HG02571 (cell line): ENCODE results near the gene EXPH5.
"Not testable (repeated sequence)": the region's sequence is repeated elsewhere in the genome, so short reads cannot be mapped to it uniquely, and the experiment has no call there.

Experiments used
- ATAC-seq: cut with Tn5 transposase; IDR thresholded peaks from one replicate; pipeline ENCODE4 v1.9.1; 2021; ENCODE audit warnings: mild to moderate bottlenecking, moderate library complexity; ENCODE audit not compliant: unreplicated experiment

Gene EXPH5, protein sequence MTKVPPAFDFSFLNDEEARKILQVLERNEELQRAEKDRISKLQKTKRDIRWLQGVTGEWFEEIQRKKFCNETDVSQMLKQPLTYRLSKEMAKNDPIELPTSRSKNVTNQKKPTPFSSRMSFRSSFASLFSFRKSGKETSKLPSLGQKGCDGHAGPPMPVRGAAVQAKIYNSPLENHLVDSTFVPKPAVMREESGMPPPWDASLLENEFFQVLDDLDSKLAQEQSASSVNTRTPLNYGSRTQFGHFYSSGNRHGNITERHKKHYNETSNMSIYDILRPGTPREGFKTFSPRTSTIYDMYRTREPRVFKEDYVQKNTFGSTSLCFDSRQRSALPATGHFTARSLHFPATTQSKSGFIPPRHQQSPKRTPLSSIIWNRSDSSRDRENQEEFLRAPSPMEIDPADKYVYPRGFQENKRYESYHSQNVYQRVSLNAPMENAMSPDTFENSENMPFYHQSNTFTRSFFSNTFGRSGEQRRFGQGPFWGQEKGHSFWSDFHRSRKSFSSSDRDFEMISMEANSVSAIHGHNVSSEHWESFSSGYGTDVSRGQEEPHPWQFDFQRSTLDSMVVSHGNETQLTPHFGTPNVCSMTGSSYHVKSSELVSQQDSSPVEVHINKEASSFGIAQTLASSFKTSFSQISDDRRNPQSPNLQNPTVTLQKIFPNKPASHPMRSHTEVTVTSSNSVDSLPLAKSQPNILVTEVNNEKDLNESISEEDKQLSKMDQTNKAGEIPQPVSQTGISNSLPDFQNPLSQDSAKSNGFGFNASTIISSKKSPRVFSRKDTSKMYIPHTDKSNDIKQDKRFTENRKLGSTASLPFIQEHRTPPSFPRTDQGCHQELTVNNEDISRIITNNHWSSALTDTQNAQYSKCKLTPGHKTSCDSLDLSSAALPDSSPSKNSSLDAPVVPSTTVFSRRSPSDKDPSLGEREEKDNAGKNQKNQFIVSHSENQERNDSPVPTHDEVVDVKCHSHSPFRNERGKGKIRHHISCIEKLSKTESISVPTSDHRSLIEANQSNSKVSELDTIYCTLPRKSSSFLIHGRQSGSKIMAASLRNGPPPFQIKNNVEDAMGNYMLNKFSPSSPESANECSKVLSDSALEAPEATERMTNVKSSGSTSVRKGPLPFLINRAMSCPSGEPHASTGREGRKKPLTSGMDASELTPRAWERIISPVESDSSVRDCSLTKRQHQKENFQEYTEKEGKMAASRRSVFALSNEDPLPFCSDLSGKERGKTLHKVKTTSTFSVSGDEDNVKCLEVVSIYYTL (N-terminal part only)

DNA sequence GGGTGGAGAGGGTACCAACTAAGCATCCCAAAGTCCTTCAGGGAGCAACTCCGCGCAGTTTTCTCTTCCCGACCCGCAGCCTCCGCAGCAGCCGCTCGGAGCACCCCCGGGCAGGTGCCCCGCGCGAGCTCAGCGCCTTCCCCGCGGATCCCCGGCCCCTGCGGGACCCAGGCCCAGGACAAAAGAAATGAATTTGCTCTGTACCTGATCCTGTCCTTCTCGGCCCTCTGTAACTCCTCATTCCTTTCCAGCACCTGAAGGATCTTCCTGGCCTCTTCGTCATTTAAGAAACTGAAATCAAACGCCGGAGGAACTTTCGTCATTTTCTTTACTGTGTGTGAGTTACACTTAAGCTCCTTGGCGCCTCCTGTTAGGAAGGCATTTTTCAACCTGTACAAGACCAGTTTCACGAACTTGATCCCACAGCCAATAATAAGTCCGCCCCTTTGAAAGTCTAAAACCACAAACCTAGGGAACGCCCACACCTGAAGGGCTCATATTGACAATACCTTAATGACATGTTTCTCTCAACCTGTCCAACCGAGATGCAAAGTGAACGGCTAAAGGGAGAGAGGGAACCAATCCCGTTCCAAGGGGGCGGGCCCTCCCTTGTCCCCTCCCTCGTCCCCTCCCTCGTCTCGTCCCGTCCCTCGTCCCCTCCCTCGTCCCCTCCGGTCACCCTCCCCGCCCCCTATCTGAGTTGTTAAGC is at the start of gene EXPH5:
TSS of gene EXPH5 (minus strand) at position 555 of the 709 bp plus-strand sequence. CDS start at position 323, 232 bp downstream.
- peak; percentile 97 for ATAC-seq

DNA sequence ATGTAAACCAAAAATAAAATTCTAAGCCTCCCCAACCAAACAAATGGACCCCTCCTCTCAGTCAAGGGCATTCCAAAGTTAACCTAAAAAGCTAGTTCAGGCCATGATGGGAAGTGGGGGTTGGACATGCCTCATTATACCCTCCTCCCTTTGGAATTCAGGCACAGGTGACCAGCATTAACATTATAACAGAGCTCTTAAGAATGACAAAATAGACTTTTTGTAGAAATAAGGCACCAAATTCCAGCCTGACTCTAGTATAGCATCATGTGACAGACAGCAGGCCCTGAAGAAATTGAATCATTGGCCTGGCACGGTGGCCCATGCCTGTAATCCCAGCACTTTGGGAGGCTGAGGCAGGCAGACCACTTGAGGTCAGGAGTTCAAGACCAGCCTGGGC is 48.2 kb upstream of the EXPH5 start:
- ATAC-seq, result not testable (repeated sequence)

DNA sequence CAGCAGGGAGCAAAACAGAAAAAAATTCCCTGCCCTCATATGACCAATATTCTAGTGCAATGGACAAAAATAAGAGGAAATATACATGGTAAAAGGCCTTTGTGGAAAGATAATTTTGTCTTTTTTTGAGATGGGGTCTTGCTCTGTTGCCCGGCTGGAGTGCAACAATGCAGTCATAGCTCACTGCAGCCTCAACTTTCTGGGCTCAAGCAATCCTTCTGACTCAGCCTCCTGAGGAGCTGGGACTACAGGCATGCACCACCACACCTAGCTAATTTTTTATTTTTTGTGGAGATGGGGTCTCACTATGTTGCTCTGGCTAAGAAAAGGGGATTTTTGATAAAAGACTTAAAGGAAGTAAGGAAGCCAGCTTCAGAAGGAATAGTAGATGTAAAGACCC is 45.6 kb upstream of the EXPH5 start:
- no peak for ATAC-seq

DNA sequence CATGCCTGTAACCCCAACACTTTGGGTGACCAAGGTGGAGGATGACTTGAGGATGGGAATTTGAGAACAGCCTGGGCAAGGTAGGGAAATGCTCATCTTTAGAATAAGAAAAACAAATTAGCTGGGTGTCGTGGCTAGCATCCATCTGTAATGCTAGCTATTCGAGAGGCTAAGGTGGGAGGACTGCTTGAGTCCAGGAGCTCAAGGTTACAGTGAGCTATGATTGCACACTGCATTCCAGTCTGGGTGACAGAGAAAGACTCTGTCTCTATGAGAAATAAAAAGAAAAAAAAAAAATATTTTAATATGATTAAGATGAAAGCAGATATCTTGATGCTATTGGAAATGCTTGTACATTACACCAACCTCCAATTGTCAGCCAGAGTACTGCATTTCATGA is 42.7 kb upstream of the EXPH5 start:
- ATAC-seq, result no peak

DNA sequence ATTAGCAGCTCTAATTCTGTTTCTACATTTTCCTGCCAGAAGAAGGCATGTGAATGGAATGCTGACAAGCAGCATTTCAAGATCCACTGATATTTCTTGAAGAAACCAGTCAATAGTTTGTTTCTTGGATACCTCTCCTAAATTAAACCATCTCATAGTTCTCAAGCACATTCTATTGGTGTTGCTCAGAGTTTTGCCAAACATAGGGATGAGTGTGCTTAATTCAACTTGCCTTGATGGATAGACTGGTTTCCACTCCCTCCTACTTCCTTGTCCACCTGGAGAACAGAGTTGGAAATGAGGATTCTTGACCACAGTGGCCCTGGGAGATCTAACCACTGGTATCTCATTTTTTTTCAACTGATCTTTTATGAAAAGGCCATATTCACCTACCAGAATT is 41.5 kb upstream of the EXPH5 start:
- no peak for ATAC-seq

DNA sequence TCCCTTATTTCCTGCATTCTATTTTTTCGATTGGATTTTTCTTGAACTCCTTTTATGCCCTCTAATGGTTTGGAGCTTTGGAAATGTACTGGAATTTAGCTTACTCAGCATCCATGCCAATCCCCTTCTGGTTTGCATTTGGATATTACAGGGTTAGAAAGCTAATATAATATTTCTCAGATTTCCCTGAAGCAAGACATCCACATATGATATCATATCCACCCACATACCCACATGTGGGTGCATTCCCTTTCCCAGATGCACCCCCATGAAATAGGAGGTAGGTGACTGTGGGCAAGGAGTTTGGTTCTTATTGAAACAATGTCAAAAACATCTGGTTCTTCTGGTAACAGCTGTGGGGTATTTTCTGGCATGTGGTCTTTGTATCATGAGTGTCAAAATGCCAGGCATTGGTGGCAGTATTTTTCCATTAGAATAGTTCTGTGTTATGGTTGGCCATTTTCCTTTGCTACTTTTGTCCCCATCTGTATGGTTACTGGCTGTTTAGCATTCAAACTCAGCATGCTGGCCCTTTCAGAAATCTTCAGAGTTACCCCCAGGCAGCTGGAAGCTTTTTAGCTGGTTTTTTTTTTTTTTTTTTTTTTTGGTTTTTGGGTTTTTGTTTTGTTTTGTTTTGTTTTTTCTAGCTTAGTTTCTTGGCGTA is 38.6 kb upstream of the EXPH5 start:
- ATAC-seq, result no peak

DNA sequence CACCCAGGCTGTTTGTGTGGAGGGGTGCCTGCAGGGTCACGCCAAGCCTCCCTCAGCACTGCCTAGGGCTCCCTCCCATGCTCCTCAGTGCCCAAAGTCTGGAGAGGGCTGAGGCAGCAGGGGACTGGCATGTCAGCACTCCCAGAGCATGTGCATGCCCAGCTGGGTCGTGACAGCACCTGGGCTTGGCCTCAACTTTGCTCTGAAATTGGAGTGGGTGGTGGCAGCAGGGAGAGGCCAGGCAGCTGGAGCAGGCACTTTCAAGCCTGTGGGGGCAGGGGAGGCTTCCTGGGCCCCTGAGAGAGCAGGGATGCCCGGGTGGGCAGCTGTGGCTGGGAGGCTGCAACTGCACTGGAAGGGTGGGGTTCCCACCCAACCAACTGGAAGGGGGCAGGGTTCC is 35.7 kb upstream of the EXPH5 start:
- no peak for ATAC-seq

DNA sequence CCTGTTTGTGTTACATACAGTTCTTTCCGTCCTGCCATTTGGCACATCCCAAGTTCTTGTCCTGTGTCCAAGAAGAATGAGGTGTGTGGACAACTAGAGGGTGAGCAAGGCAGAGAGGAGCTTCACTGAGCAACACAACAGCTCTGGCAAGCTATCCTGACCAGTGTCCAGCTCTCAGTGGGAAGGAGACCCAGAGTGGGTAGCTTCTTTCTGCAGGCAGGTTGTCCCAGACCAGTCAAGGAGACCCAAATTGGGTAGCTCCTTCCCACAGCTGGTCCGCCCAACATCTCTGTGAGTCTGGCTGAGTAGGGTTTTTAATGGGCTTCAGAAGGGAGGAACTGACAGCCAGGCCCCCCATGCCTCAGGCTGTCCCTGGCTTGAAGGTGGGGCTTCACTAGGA is 35.2 kb upstream of the EXPH5 start:
- no peak for ATAC-seq

DNA sequence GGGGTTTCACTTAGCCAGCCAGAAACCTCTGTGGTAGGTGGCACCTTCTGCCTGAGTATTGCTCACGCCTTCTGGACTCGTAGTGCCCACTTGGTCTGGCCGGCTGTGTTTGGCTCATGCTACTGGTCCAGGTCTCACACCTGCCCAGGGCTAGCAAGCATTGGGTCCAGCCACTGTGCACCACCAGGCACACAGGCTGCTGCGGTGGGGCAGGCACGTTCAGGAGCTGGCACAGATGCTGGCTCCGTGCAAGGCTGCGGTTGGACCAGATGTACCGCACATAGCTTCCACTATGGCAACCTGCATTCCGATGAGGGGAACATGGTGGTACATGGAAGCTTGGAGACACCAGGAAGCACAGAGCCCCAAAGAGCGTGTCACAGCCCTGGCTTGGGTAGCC is 34.8 kb upstream of the EXPH5 start:
- ATAC-seq, result no peak

DNA sequence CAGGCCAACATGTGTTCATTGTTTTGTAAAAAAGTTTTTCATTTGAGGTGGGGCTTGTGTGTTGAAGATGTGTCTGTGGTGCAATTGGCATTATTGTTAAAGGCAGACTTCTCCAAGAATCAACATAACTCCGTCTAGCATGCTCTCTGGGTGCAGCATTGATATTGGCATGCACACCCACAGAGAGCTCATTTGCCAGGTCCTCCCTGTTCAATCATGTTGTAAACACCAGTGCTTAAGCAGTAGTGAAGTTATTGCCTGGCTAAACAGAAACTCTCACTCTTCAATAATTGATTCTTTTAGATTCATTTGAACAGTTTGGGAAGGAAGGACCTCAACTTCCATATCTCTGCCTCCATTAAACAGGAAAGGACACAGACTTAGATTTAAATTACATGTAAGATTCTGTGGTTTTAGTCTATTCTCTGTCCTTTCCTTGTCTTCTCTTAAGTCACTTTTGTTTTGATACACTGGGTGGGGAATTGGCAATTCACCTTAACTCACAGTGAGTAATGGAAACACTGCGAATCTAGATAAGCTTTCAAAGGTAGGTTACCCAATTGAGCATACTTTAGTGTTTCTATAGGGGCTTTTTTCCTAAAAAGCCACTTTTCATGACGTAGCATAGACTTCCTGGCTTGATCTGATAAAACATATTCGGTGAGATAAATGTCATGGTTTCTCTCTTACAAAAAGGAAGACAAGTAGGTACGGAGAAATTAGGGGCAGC is 30.8 kb upstream of the EXPH5 start:
- ATAC-seq, result no peak

DNA sequence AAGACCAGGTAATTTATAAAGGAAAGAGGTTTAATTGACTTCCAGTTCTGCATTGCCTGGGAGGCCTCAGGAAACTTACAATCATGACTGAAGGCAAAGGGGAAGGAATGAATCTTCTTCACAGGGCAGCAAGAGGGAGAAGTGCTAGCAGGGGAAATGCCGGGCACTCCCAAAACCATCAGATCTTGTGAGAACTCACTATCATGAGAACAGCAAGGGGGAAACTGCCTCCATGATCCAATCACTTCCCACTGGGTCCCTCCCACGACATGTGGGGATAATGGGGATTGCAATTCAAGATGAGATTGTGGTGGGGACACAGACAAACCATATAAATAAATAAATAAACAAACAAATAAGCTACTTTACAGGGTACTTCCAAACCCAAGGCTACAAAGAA is 28.8 kb upstream of the EXPH5 start:
- no peak for ATAC-seq

DNA sequence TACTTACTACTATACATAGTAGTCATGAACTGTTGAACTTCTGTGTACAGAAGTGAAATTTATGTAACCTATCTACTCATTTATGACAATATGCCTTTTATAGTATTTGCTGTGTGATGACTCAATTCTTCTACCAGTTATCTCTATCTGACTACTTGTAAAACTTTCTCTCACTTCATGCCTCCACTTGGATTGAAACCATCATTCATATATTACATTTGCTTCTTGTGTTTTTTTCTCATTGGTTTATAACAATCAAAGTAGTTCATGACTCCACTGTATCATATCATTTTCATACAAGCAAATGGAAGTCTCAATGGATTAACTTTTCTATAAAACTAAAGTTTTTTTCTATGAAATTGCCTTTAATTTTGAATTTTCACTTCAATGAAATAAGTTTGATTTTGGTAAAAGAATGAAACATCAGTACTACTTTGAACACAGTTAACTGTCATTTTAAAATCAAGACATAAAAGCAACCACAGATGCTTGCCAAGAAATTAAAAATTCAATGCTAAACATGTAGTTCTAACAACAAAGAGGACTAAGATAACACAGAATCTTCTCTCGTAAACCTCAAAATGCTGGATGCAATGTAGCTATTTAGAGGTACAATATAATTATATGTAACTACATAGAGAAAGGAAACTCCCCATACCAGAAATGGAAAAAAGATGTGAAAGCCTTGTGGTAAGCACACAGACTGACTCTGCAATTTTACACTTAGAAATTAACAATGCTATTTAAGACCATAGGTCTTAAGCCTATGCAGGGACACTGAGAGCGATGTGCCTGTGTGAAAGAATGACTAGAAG is 27.6 kb upstream of the EXPH5 start:
- ATAC-seq, result peak; percentile 90

DNA sequence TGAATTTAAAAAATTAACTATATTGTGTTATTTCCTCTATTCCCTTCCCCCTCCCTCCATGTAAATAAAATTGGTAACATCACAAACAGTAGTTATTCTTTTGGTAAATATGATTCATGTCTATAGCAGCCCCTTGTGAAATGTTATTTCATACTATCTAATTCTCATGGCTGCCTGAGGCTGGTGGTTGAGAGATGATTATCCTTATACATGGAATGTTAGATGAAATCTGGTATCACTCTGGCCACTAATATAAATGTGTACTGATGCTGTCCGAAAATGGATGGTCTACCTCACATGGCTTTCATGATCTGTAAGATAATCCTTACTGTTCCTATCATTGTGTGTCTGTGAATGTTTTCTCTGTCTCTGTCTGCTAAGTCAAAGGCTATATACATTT is 25.0 kb upstream of the EXPH5 start:
- ATAC-seq, result no peak

DNA sequence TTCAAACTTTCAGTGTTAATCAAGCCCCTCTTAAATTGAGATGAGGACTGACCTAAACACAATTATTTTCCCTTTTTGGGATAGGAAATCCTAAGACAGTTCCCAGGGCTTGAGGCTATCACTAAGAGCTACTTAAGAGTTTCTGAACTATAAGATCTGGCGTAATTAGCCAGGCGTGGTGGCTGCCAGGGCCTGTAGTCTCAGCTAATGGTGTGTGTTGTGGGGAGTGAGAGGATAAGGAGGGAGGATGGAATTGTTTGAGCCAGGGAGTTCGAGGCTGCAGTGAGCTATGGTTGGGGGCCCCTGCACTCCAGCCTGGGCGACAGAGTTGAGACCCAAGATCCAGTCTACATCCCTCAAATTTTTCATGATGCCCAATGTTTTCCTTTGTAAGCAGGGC is 23.5 kb upstream of the EXPH5 start:
- no peak for ATAC-seq

DNA sequence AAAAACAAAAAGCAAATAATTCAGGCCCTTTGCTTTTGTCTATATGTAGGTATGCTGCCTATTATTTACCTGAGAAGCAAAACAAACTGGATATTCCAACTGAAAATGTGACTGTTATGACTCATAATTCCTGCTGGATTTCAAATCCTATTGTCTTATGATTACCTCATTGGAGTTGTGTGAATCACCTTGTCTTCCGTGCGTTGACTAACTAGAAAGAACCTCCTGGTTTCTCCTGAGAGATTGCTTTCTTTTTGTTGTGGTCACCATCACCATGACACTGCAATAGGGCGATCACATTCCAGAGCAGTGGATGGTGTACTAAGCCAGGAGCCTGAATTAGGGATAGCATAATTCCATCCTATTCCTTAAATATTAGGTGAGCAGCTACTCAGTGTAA is 23.0 kb upstream of the EXPH5 start:
- ATAC-seq, result no peak

DNA sequence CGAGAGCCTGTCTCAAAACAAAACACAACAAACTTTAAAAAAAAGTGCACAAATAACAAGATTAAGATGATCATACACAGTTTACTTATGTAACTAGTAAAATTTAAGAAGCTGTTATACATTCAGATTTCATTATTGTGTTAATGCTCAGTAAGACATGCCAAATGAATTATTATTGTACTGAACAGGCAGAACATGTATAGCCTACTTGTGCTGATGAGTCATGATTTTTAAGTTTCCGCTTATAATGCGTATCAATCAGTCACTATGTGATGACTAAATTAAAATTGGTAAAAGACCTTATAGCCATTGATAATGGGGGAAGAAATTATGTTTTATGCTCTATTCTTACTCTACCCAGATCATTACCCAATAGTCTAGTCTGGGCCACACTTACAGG is 20.5 kb upstream of the EXPH5 start:
- no peak for ATAC-seq

DNA sequence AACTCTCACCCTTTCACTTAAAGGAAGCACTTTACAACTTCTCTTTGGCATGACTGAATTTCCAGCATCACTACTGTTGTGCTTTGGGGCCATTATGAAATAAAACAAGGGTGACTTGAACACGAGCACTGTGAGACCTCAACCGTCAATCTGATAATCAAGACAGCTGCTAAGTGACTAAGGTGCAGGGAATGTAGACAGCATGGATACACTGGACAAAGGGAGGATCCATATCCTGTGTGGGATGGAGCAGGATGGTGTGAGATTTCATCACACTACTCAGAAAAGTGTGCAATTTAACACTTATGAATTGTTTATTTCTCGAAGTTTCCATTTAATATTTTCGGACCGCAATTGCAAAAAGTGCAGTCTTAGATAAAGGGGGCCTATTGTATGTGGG is 16.1 kb upstream of the EXPH5 start:
- no peak for ATAC-seq

DNA sequence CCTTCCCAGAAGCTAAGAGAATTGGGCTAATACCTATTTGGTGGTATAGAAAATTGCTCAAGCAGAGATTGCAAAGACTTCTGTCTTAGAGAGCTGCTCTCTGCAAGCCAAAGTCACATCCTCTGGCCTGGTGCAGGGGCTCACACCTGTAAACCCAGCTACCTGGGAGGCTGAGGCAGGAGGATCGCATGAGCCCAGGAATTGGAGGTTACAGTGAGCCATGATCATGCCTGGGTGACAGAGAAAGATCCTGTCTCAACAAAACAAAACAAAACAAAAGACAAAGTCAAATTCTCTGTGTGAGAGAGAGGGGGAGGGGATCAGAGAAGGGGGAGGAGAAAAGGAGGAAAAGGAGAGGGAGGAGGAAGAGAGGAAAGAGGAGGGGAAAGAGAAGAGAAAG is 15.0 kb upstream of the EXPH5 start:
- ATAC-seq, result no peak
